HG03045 (cell line): ENCODE measurements around the gene PIEZO1.
"Not testable (repeated sequence)": the region's sequence is repeated elsewhere in the genome, so short reads cannot be mapped to it uniquely, and the experiment has no call there.

Source experiments
- ATAC-seq: cut with Tn5 transposase; IDR thresholded peaks from one replicate; pipeline ENCODE4 v1.9.1; 2021; ENCODE audit warnings: mild to moderate bottlenecking, moderate library complexity; ENCODE audit not compliant: unreplicated experiment

Gene PIEZO1, protein sequence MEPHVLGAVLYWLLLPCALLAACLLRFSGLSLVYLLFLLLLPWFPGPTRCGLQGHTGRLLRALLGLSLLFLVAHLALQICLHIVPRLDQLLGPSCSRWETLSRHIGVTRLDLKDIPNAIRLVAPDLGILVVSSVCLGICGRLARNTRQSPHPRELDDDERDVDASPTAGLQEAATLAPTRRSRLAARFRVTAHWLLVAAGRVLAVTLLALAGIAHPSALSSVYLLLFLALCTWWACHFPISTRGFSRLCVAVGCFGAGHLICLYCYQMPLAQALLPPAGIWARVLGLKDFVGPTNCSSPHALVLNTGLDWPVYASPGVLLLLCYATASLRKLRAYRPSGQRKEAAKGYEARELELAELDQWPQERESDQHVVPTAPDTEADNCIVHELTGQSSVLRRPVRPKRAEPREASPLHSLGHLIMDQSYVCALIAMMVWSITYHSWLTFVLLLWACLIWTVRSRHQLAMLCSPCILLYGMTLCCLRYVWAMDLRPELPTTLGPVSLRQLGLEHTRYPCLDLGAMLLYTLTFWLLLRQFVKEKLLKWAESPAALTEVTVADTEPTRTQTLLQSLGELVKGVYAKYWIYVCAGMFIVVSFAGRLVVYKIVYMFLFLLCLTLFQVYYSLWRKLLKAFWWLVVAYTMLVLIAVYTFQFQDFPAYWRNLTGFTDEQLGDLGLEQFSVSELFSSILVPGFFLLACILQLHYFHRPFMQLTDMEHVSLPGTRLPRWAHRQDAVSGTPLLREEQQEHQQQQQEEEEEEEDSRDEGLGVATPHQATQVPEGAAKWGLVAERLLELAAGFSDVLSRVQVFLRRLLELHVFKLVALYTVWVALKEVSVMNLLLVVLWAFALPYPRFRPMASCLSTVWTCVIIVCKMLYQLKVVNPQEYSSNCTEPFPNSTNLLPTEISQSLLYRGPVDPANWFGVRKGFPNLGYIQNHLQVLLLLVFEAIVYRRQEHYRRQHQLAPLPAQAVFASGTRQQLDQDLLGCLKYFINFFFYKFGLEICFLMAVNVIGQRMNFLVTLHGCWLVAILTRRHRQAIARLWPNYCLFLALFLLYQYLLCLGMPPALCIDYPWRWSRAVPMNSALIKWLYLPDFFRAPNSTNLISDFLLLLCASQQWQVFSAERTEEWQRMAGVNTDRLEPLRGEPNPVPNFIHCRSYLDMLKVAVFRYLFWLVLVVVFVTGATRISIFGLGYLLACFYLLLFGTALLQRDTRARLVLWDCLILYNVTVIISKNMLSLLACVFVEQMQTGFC (N-terminal part only)

DNA sequence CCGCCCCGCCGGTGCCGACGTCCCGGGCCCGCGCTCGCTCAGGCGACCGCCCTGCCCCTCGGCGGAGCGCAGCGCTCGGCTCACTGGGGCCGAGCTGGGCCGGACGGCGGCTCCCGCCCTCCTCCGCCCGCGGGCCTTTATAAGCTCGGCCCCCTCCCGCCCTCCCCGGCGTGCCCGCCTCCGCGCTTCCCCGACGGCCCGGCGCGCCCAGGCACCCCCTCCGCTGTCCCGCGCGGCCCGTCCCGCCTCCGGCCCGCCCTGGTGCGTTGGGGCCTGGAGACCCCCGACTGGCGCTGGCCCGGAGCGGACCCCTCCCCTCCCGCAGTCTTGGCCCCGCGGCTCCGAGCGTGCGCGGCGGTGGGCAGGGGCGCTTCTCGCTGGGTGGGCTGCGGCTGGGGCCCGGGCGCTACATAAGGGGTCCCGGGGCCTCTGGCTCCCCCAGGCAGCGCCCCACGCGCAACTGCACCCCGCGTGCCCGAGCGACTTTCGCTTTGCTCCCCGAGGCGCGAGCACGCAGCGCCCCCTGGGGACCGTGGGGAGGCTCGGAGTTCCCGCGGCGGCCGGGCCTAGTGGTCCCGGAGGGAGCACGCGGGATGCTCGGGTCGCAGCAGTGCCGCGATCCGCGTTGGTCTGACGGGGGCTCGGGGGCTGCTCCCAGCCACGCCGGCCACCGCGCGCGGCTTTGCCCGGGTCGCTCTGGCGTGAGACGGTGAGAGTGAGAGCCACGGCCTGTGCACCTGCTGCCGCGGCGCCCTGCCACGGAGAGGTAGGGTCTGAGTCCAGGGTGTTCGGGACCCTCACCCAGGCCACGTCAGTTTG, at the start of gene PIEZO1:
PIEZO1 (minus strand) TSS at position 115 of the 819 bp plus-strand sequence. CDS start 256 bp downstream, outside the sequence.
- no peak for ATAC-seq

- no peak for ATAC-seq
Measured at GRCh38 chr16:88834670-88835069, 49.6 kb upstream of the PIEZO1 start.

DNA sequence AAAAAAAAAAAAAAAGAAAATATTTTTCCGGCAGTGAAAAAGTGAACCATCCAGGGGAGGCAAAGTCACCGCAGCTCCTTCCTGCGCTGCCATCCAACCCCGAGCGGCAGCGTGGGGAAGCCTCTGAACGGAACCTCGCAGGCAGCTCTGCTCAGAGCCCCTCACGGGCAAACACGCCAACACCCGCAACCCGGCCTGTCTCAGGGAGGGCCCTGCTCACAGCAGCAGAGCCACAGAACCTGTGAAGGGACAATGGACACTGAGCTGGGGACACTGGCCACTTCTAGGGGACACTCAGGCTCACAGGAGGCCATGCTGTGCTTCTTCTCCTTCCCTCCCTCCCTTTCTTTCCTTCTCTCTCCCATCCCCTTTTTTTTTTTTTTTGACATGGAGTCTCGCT, 48.1 kb upstream of the PIEZO1 start:
- no peak for ATAC-seq

DNA sequence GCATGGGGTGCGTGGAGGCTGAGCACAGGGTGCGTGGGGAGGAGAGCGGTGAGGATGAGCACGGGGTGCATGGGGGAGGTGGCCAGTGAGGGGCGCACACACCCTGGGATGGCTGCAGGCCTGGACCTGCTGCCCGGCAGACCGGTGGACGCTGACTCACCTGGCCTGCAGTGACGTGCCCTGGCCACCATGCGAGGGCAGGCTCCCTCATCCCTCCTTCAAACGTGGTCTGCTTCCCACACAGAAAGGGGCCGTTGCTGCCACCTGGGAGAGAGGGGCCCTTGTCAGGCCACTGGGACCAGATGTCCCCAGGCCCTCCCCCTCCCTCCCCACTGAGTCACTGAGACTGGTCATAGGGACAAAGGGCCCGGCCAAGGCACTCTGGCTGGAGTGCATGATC, 46.8 kb upstream of the PIEZO1 start:
- no peak for ATAC-seq

DNA sequence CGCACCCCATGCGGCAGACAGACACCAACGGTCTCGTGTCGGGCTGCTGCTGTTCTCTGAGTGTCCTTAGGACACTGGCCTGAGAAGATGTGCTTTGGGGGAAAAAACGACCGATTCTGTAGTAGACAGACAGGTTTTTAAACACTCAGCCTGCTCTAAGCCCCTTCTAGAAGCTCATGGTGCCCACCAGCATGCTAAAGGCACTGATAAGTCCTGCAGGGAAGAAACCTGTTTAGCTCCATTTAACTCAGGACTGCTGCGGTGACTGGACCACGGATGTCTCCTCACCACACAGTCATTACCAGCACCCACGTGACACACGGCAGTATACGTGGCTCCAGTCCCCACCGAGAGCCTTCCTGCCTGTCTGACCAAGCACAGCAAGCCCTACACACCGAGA, 45.8 kb upstream of the PIEZO1 start:
- no peak for ATAC-seq

GRCh38 chr16:88830258-88830657, 45.2 kb upstream of the PIEZO1 start:
- ATAC-seq = no peak

GRCh38 chr16:88828711-88829110, 43.7 kb upstream of the PIEZO1 start:
- ATAC-seq = no peak

DNA sequence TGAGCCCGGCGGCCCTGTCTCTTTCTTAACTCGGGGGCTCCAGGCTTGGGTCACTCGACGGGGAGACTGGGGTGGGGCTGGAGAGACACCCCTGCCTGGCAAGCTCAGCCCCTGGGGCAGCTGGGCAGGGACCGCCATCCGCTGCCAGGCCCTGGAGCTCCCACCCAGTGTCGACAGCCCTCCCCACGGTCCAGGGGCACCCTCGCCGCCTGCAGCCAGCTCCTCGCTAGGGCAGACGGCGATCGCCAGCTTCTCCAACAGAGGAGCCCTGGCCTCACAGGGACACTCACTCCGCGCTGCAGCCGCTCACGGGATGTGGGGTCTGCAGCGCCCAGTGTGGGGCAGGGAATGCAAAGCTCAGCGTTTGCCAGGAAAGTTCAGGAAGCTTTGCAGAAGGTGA, 42.7 kb upstream of the PIEZO1 start:
- no peak for ATAC-seq

DNA sequence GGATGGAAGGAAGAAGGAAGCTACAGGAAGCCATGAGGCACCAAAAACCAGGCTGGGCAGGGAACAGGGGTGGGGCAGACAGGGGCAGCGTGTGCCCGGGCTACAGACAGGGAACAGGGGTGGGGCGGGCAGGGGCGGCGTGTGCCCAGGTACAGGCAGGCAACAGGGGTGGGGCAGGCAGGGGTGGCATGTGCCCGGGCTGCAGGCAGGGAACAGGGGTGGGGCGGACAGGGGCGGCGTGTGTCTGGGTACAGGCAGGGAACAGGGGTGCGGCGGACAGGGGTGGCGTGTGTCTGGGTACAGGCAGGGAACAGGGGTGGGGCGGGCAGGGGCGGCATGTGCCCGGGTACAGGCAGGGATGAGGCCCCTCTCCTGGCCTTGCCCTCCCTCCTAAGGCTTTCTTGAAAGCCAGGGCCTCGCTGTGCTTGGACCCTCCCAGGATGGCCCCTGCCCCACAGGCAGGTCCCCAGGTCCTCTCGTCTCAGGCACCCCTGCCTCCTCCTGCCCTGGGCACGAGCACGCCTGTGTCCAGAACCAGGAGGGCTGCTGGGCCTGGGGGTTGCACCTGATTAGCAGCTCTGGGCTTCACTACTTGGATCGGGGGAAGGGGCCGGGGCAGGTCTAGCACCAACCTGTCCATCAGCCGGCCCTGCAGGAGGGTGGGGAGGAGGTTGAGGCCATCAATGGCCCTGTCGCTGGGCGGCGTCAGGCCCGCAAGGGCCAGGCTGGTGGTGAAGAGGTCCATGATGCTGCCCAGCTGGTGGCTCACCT, 41.2 kb upstream of the PIEZO1 start:
- ATAC-seq = no peak

DNA sequence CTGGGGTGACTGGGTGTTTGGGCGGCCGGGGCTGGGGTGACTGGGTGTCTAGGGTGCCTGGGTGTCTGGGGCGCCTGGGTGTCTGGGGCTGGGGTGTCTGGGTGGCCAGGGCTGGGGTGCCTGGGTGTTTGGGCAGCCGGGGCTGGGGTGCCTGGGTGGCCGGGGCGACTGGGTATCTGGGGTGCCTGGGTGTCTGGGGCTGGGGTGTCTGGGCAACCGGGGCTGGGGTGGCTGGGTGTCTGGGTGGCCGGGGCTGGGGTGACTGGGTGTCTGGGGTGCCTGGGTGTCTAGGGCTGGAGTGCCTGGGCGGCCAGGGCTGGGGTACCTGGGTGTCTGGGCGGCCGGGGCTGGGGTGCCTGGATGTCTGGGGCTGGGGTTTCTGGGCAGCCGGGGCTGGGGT, 40.1 kb upstream of the PIEZO1 start:
- ATAC-seq = no peak

- no peak for ATAC-seq
Measured at GRCh38 chr16:88824256-88825077, 39.4 kb upstream of the PIEZO1 start.

- ATAC-seq = not testable (repeated sequence)
Measured at GRCh38 chr16:88823646-88824045, 38.6 kb upstream of the PIEZO1 start.

- ATAC-seq = no peak
Measured at GRCh38 chr16:88822281-88823040, 37.4 kb upstream of the PIEZO1 start.

GRCh38 chr16:88821168-88821850, 36.3 kb upstream of the PIEZO1 start:
- no peak for ATAC-seq

GRCh38 chr16:88820385-88821025, 35.5 kb upstream of the PIEZO1 start:
- ATAC-seq = no peak

- no peak for ATAC-seq
Measured at GRCh38 chr16:88819126-88819525, 34.1 kb upstream of the PIEZO1 start.

DNA sequence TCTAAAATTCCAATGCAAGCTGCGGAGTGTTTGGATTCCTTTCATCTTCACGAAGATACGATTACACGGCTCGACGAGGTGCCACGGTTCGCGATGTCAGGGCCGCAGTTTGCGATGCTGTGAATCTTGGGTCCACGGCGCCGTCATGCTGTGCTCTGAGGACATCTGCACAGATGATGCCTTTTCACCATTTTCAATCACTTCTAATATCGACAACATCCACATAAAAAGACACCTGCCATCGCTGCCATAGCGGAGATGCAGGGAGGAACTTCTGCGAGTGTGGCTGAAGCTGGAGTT, 33.5 kb upstream of the PIEZO1 start:
- no peak for ATAC-seq
